MM.1S (cell line): ENCODE data around the gene SLC9A4.

Experiments used
- EZH2phosphoT487 ChIP-seq: fragments of 300-600 bp; sonication (generic); IDR thresholded peaks from 2 replicates; pipeline ENCODE4 v1.6.1; 2018; ENCODE audit warnings: antibody characterized with exemption, low read length
- TF ChIP-seq, protein P1 (sequence below): fragments of 300-600 bp; sonication (generic); IDR thresholded peaks from 2 replicates; pipeline ENCODE4 v1.5.1; 2016; ENCODE audit warnings: antibody characterized with exemption, low read length, mixed read lengths

DNA sequence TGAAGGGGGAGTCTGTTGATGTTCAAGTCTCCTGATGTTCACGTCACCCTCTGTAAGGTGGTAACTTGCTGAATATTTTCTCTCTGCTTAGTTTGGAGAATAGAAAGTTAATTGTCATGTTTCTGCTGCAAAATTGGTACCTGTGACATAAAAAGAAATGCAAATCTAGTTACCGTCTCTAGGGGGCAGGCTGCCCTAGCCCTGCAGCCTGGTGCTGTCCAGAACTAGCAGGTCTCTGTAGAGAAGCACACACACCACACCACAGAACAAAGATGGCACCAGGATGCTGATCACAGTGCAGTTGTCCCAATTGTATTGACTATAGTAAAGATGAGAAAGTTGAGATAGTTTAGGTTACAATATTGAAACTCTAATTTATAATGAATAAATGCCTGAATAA is 47.0 kb downstream of the SLC9A4 start:
- TF ChIP-seq, protein P1, sequence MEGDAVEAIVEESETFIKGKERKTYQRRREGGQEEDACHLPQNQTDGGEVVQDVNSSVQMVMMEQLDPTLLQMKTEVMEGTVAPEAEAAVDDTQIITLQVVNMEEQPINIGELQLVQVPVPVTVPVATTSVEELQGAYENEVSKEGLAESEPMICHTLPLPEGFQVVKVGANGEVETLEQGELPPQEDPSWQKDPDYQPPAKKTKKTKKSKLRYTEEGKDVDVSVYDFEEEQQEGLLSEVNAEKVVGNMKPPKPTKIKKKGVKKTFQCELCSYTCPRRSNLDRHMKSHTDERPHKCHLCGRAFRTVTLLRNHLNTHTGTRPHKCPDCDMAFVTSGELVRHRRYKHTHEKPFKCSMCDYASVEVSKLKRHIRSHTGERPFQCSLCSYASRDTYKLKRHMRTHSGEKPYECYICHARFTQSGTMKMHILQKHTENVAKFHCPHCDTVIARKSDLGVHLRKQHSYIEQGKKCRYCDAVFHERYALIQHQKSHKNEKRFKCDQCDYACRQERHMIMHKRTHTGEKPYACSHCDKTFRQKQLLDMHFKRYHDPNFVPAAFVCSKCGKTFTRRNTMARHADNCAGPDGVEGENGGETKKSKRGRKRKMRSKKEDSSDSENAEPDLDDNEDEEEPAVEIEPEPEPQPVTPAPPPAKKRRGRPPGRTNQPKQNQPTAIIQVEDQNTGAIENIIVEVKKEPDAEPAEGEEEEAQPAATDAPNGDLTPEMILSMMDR = peak; percentile 66
- TF ChIP-seq EZH2phosphoT487 = no peak
